Right lobe of liver (tissue), 6 donors: Measurements from ENCODE around the gene MCF2L2. TPM values are rescaled to one million over a fixed set of nuclear protein-coding genes. Genes with fewer than 3 reads are reported as not detected.
A peak's percentile ranks its signal among the peaks of the same experiment; 100 is the strongest.

Experiments
- ATAC-seq, 4 donors: fragments of 200-7000 bp; cut with Tn5 transposase; one replicate each; pipeline ENCODE4 v1.9.1; 2020; ENCODE audit warnings: mild to moderate bottlenecking in 4 of 4, moderate library complexity in 4 of 4
- DNase-seq, 3 donors: peaks; one replicate each; pipeline ENCODE4 v3.0.0-alpha.2; 2020
- H3K27ac ChIP-seq, 3 donors: fragments of 200-600 bp; one replicate each; pipeline ENCODE4 v1.8.0; 2022
- H3K27me3 ChIP-seq, 2 donors: fragments of 200-600 bp; one replicate each; pipeline ENCODE4 v1.8.0; 2022
- H3K36me3 ChIP-seq, 4 donors: fragments of 200-600 bp; sonication (generic) in 1 of 4; one replicate each; pipeline versions ENCODE4 v1.5.1 to v1.8.0; 2017 to 2022; ENCODE audit warnings: control low read depth in 1 of 4
- H3K4me1 ChIP-seq, 4 donors: fragments of 200-600 bp; sonication (generic) in 1 of 4; one replicate each; pipeline versions ENCODE4 v1.5.1 to v1.8.0; 2017 to 2022; ENCODE audit warnings: control low read depth in 1 of 4
- H3K4me3 ChIP-seq, 3 donors: fragments of 200-600 bp; one replicate each; pipeline ENCODE4 v1.8.0; 2022
- H3K9me3 ChIP-seq, 4 donors: fragments of 200-600 bp; sonication (generic) in 1 of 4; one replicate each; pipeline versions ENCODE4 v1.5.1 to v1.8.0; 2017 to 2022; ENCODE audit warnings: control low read depth in 1 of 4
- CTCF ChIP-seq, 4 donors: fragments of 200-600 bp in 3 of 4; fragments of 450-650 bp in 1 of 4; IDR thresholded peaks; one replicate each; pipeline versions ENCODE4 v1.5.1 to v1.8.0; 2016 to 2022; ENCODE audit warnings: antibody characterized with exemption in 4 of 4, mild to moderate bottlenecking in 2 of 4
- POLR2A ChIP-seq: fragments of 450-650 bp; IDR thresholded peaks from one replicate; pipeline ENCODE4 v1.6.1; 2017; ENCODE audit warnings: antibody characterized with exemption, mild to moderate bottlenecking
- WGBS: methylation state at CpG from one replicate; pipeline ENCODE4 v1.1.6; 2018; ENCODE audit warnings: low coverage, low lambda C conversion rate; ENCODE audit not compliant: insufficient coverage; ENCODE audit errors: missing lambda C conversion rate; 5-methylcytosine and 5-hydroxymethylcytosine counted together
- intact Hi-C, 2 donors: fragments of 100-400 bp; cut with DNase I; formaldehyde crosslinking; loops; one replicate each; pipeline versions ENCODE4 v1.11.2 to v1.14.1; 2022
- total RNA-seq, 6 experiments: library from RNA; depleted of rRNA in 2 of 6; stranded (reverse); fragments of >200 nt in 2 of 6; fragmentation: NEBNext Ultra II Directional in 3 of 6; extraction: Animal tissue kit (Norgen Biotek cat#: 25700) in 3 of 6; gene quantifications; one replicate each; pipeline versions ENCODE4 v1.1.0 to v1.2.4, GENCODE V29; 2016 to 2023
- donor health status: DM: no; HTN: yes; CAD: no.
- donor health status: DM: no; HTN: no; CAD: no.
- donor health status: DM: no; HTN: no; CAD: no.
- donor health status: DM: no; HTN: yes; CAD: no.
- donor health status: DM: no; HTN: yes; CAD: no.

Gene MCF2L2
- total RNA-seq, 6 experiments from 2014 or later: 0.07 to 0.19 (median 0.17) TPM; not detected in 1

DNA sequence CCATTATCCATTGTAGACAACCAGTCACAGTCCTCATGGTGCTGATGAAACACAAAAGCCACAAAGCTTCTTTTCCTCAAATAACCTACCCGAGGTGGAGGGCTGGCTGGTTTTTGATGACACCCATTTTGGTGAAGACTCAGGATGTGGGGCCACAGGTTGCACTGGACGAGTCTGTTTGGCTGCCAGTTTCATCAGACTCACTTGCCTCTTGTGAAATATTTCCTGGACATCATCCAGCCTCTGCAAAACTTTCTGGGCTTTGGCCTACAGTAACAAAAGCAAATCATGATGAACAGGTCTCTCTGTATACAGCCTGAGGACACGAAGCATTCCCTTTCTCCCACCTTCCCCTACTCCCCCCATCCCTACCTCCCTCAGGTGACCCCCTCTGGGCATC, 133.2 kb downstream of the MCF2L2 start:
- H3K4me1 ChIP-seq: peaks cover 0 to 14% (median 3%) of the 10 kb centered on the region in 4 donors
- H3K4me3 ChIP-seq: no peak overlapping the region
- no peaks in the 10 kb centered on the region for H3K27me3 ChIP-seq
- intact Hi-C loops: no loop called here
- H3K36me3 ChIP-seq: no peaks in the 10 kb centered on the region
- TF ChIP-seq CTCF (IDR thresholded peaks at IDR 0.05) (no peak), POLR2A (no peak)
- WGBS: 3% methylated on average over 3 of the region's 3 CpGs
- DNase-seq: peak; percentile 55 to 80 (median 60)
- no peaks in the 10 kb centered on the region for H3K9me3 ChIP-seq
- peak; percentile 79 to 89 (median 88) for ATAC-seq
- H3K27ac ChIP-seq: no peak overlapping the region

DNA sequence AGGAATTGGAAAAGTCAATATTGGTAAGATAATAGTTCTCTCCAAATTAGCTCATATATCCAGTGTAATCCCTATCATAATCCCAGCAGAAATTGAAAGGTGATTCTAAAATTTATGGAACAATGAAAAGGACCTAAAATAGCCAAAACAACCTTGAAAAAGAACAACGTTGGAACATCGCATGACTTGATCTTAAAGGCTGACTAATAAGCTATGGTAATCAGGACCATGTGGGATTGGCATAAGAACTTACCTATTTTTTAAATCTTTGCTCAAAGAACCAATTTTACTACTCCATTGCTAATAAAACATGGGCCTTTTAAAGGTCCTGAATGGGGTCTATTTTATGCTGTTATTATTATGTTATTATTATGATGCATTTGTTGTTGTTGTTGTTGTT, 134.5 kb downstream of the MCF2L2 start:
- Histone ChIP-seq H3K27ac (no peak overlapping the region), H3K27me3 (no peaks in the 10 kb centered on the region), H3K4me3 (no peak overlapping the region), H3K9me3 (no peaks in the 10 kb centered on the region), H3K4me1 (peaks cover 0 to 14% (median 3%) of the 10 kb centered on the region in 4 donors), H3K36me3 (no peaks in the 10 kb centered on the region)
- ATAC-seq (no peak), DNase-seq (no peak)
- TF ChIP-seq POLR2A (no peak), CTCF (IDR thresholded peaks at IDR 0.05) (no peak)
- intact Hi-C loops: no loop called here
- 96% methylated on average over 2 of the region's 2 CpGs for WGBS

- ATAC-seq (peak; percentile 52 to 80 (median 60)), DNase-seq (no peak)
- TF ChIP-seq POLR2A (no peak), CTCF (IDR thresholded peaks at IDR 0.05) (no peak)
- intact Hi-C loops: no loop called here
- Histone ChIP-seq H3K4me3 (no peak overlapping the region), H3K9me3 (no peaks in the 10 kb centered on the region), H3K27me3 (no peaks in the 10 kb centered on the region), H3K27ac (no peak overlapping the region), H3K4me1 (peaks cover 0 to 14% (median 3%) of the 10 kb centered on the region in 4 donors), H3K36me3 (no peaks in the 10 kb centered on the region)
- WGBS: 28% methylated on average over 4 of the region's 4 CpGs
These were observed 136.9 kb downstream of the MCF2L2 start for GRCh38 chr3:183291497-183292031.

DNA sequence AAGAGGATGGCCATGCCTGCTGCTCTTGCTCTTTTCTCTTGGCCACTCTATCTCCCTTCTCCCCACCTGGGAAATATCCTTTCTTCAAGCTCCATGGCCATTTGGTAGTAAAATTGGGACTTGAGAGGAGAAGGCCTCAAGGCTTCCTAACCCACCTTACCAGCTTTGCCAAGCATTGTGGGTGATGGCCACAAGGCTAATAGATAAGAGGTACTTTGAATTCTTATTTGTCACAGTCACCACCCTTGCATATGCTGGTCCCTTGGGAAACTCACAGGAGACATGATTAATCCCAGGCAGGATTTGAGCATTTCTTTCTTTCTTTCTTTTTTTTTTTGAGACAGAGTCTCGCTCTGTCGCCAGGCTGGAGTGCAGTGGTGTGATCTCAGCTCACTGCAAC, 138.2 kb downstream of the MCF2L2 start:
- no peak for DNase-seq
- intact Hi-C loops: no loop called here

More for the DNA sequence above, 138.2 kb downstream of the MCF2L2 start:
- peaks cover 0 to 22% (median 3%) of the 10 kb centered on the region in 4 donors for H3K4me1 ChIP-seq
- TF ChIP-seq POLR2A: no peak
- TF ChIP-seq CTCF (IDR thresholded peaks at IDR 0.05): no peak
- no peaks in the 10 kb centered on the region for H3K27me3 ChIP-seq
- H3K4me3 ChIP-seq: no peak overlapping the region
- H3K9me3 ChIP-seq: no peaks in the 10 kb centered on the region
- H3K36me3 ChIP-seq: no peaks in the 10 kb centered on the region
- H3K27ac ChIP-seq: no peak overlapping the region
- WGBS: 86% methylated on average over 1 of the region's 2 CpGs
- ATAC-seq: no peak
